Activated T-cell treated with anti-CD3 and anti-CD28 coated beads for 24 hours (primary cell): ENCODE results near the gene PRG2.
A peak's percentile ranks its signal among the peaks of the same experiment; 100 is the strongest.

Experiments used
- DNase-seq: peaks from one replicate; pipeline ENCODE4 v3.0.0-alpha.2; 2020; ENCODE audit warnings: low read depth

Gene PRG2, protein sequence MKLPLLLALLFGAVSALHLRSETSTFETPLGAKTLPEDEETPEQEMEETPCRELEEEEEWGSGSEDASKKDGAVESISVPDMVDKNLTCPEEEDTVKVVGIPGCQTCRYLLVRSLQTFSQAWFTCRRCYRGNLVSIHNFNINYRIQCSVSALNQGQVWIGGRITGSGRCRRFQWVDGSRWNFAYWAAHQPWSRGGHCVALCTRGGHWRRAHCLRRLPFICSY

GRCh38 chr11:57390535-57390934 lies at the start of gene PRG2:
Gene PRG2 (minus strand): TSS chr11:57390650. CDS start chr11:57389944, 706 bp downstream.
- no peak for DNase-seq

DNA sequence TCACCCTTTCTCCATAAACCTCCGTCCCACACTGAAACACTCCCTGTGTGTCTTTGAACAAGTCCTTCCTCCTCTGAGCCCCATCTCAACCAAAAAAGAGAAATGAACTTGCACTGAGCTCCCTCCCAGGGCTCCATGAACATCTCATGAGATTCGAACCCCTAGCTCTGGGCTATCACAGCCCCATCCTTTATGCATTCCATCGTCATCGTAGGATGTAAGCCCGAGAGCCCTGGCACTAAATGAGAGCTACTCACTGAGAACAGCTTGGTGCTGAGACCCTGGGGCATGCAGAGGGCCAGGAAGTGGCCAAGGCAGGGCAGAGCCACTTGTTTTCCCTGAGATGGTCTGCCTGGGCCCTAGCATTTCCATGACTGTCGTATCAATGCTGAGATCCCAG lies 49.3 kb upstream of the PRG2 start:
- DNase-seq: no peak

DNA sequence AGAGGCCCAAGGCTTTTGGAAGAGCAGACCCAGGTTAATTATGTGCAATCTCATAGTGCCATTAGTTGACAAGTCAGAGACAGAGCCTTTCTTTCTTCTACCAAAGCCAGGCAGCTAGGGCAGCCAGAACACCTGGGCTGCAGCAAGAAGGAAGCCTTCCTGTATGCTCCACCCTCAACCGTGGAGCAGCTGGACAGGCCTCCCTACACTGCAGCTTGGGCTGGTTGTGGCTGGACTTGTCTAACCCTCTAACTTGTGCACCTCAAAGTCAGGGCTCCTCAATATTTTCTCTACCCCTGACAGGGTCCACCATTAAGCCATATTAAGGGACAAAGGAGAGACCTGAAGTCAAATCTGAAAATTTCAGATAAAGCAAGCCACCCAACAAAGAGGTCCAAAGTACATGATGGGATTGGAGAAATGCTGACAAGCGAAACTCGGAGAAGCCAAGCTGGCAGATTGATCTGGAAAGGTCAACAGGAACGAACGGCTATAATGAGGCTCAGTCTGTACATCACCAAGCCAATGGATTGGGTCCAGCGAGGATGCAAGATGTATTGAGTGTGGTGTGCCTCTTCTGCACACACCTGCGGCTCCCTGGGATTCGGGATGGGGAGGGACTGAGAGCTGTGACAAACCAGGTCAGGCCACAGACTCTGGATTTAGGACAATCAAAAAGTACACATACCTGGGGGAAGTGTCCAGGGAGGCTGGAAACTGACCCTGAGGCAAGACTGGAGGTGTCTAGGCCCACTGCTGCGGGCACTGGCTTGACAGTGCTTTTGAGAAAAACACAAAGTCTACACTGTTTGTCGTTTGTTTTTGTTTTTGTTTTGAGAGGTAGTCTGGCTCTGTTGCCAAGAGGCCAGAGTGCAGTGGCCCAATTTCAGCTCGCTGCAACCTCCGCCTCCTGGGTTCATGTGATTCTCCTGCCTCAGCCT lies 48.2 kb upstream of the PRG2 start:
- DNase-seq: no peak

DNA sequence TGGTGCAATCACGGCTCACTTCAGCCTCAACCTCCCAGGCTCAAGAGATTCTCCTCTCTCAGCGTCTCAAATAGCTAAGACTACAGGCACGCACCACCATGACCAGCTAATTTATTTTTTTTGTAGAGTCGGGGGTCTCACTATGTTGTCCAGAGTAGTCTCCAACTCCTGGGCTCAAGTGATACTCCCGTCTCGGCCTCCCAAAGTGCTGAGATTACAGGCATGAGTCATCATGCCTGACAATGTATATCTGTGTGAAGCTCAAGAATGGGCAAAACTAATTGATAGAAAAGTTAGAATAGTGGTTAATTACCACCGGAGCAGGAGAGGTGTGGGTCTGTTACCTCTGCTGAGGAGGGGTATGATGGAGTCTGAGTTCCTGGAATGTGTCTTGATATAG lies 45.6 kb upstream of the PRG2 start:
- no peak for DNase-seq

GRCh38 chr11:57434640-57435546 lies 44.4 kb upstream of the PRG2 start:
- no peak for DNase-seq

- DNase-seq: peak; percentile 12
These were observed 42.3 kb upstream of the PRG2 start for GRCh38 chr11:57432714-57433163.

DNA sequence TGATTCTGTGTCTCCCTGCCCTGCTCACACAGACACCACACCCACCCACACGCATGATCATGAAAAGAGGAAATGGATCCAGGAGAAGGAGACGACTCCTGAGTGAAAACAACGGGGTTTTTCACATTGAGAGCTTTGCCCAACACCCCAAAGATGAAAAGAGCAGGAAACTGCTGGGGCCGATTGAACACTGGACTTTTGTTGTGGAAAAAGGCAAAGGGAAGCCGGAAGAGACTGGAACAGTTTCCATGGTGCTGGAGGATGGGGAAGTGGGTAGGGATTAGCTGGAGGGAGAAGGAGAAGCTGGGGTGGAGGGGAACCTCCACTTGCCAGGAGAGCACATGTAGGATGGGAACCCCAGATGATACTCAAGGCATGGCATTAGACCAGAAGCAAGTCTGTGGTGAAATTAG lies 41.7 kb upstream of the PRG2 start:
- no peak for DNase-seq

DNA sequence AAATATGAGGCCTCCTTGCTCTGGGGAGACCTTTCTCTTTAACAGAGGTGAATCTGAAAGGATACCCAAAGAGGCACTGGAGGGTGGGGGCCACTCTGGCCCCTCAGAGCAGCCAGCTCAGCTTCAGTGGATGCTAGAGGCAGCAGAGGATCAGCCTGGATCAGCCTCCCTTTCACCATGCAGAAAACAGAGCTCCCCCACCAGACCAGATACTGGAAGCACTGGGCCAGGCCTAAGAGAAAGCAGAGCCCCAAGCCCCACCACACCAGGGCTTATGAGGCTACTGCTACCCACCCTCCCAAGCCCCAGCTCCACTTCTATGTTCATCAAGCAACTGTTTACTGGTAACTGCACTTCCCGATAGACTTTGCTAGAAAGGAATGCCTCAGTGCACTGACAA lies 40.5 kb upstream of the PRG2 start:
- DNase-seq: no peak

DNA sequence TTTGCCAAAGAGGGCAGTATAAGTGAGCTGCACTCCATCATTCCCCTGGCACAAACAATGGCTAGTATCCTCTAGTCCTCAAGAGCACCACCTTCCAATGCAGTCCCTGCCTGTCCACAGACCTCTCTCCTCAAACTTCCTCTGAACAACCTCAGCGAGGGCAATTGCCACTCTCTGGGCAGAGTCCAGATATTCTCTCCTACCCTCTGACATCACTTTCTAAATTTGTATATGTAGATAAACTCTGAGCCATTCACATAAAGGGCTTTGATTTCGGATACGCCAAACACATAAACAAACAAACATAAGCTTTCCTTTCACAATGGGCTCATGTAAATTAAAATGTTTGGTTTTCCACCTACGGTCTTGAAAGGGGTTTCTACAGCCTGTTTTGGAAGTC lies 39.5 kb upstream of the PRG2 start:
- DNase-seq: no peak

- no peak for DNase-seq
These were observed 38.2 kb upstream of the PRG2 start for GRCh38 chr11:57428643-57429042.

DNA sequence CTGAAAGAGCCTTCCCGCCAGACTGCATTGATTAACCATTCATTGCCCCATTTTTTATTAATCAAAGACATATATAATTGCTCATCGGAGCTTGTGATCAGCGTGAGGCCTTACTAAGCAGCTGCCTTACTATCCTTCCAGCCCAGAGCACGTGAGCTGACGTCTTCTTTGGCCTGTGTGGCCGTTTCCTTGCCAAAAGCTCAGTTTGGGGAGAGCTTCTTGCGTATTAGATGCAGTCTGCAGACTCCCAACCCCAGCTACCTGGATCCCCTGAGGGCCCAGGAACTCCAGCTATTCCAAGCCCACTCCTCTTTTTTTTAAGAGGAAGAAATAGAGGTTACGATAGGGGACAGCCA lies 37.3 kb upstream of the PRG2 start:
- DNase-seq: no peak

- DNase-seq: peak; percentile 79
These were observed 36.7 kb upstream of the PRG2 start, which contains the start of gene SLC43A3 for GRCh38 chr11:57426929-57427726. Gene SLC43A3 (minus strand): TSS chr11:57427121. CDS start chr11:57426172, 949 bp downstream.

- peak; percentile 20 for DNase-seq
These were observed 36.0 kb upstream of the PRG2 start for GRCh38 chr11:57426439-57426928.

GRCh38 chr11:57425565-57426438 lies 35.4 kb upstream of the PRG2 start:
- no peak for DNase-seq

GRCh38 chr11:57424792-57425564 lies 34.5 kb upstream of the PRG2 start:
- peak; percentile 85 for DNase-seq

DNA sequence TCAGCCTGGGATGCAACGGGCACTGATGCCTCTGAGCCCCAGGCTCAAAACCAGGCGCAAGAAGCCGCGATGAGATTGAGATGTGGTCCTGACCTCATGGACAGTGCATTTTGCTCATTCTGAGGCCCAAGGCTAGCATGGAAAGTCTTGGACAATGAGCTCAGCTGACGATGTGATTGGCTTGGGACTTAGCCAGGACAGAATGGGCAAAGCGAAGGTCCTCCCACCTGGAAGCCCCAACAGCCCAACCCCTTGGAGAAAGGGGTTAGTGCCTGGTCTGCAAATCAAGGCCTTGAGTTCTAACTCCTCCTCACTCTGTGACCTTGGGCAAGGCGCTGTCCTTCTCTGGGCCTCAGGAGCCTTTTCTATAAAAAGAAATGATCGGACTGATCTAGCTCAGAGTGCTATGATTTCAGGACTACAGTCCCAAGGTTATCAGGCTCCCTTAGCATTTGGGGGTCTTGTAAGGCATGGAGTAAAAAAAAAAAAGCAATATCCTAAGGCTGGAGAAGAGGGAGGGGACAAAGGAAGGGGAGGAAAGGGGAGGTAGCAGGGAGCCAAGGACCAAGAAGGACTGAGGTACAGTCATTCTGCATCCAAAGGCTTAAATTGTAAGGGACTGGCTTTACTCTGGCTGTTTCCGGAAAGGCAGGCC lies 33.8 kb upstream of the PRG2 start:
- DNase-seq: no peak

GRCh38 chr11:57422669-57423068 lies 32.2 kb upstream of the PRG2 start:
- DNase-seq: no peak

GRCh38 chr11:57421805-57422204 lies 31.4 kb upstream of the PRG2 start:
- DNase-seq: no peak

DNA sequence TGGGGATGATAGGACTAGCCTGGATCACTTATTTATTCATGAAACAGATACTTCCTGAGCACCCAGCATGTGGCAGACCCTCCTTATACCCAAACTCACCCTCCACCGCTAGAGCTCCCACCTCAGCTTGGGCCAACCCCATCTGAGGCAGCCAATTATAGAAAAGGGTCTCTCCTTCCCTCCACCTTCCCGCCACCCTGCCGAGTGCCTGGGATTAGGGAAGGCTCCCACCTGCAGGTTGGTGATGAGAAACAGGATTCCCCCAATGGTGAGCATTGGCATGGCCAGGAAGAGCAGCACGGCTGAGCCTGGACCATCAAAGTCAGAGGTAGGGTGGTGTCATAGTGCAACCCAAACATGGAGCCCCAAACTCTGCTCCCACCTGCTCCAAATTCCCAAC lies 30.6 kb upstream of the PRG2 start:
- no peak for DNase-seq
